PC-3 (cell line): Measurements from ENCODE around the gene ELP6. TPM values are rescaled to one million over a fixed set of nuclear protein-coding genes. Genes with fewer than 3 reads are reported as not detected.

Experiments used
- ATAC-seq: fragments of 200-7000 bp; cut with Tn5 transposase; 2 replicates; pipeline ENCODE4 v1.9.1; 2020; ENCODE audit warnings: mild to moderate bottlenecking, moderate library complexity
- BruUV-seq: library from RNA; stranded (reverse); fragments of 400-500 nt; replicated peaks from 2 replicates; lab custom pipeline; 2021; lab: Mats Ljungman, UMichigan
- CTCF ChIA-PET: fragments of 300-600 bp; sonication (Branson Sonifier 250); formaldehyde crosslinking; loops from one replicate; lab custom pipeline; 2022; ENCODE audit warnings: antibody characterized with exemption; lab: Charles Lee
- POLR2A ChIA-PET: fragments of 300-600 bp; sonication (Branson Sonifier 250); formaldehyde crosslinking; loops from one replicate; lab custom pipeline; 2022; ENCODE audit warnings: antibody characterized with exemption; ENCODE audit not compliant: unreplicated experiment; lab: Charles Lee
- DNase-seq: peaks from one replicate; pipeline ENCODE4 v3.0.0-alpha.2; 2015
- H2AFZ ChIP-seq: fragments of 300-600 bp; sonication (generic); 2 replicates; pipeline ENCODE4 v1.6.0; 2016; ENCODE audit warnings: antibody characterized with exemption, low read length
- H3F3A ChIP-seq: fragments of 300-600 bp; sonication (generic); one replicate; pipeline ENCODE4 v1.6.0; 2017; ENCODE audit warnings: antibody characterized with exemption, low read length, control low read depth, mild to moderate bottlenecking; ENCODE audit not compliant: unreplicated experiment
- H3K27ac ChIP-seq: fragments of 300-600 bp; sonication (generic); 2 replicates; pipeline ENCODE4 v1.5.1; 2016; ENCODE audit warnings: mild to moderate bottlenecking, low read length
- H3K27me3 ChIP-seq: fragments of 300-600 bp; sonication (generic); 2 replicates; pipeline ENCODE4 v1.6.1; 2016; ENCODE audit warnings: low read length, mixed read lengths
- H3K36me3 ChIP-seq: fragments of 300-600 bp; sonication (generic); 2 replicates; pipeline ENCODE4 v1.6.1; 2016; ENCODE audit warnings: low read depth, mixed run types, low read length, mixed read lengths
- H3K4me1 ChIP-seq: fragments of 300-600 bp; sonication (generic); 2 replicates; pipeline ENCODE4 v1.5.1; 2016; ENCODE audit warnings: low read length; ENCODE audit not compliant: insufficient read depth
- H3K4me2 ChIP-seq: fragments of 300-600 bp; sonication (generic); 2 replicates; pipeline ENCODE4 v1.6.0; 2016; ENCODE audit warnings: low read length
- H3K4me3 ChIP-seq: fragments of 300-600 bp; sonication (generic); 2 replicates; pipeline ENCODE4 v1.5.1; 2016; ENCODE audit warnings: mild to moderate bottlenecking, low read length, mixed read lengths
- H3K79me2 ChIP-seq: fragments of 300-600 bp; sonication (generic); 2 replicates; pipeline ENCODE4 v1.6.1; 2017; ENCODE audit warnings: low read length, mixed read lengths
- H3K9ac ChIP-seq: fragments of 300-600 bp; sonication (generic); 2 replicates; pipeline ENCODE4 v1.6.0; 2016; ENCODE audit warnings: mild to moderate bottlenecking, low read length
- H3K9me2 ChIP-seq: fragments of 300-600 bp; sonication (generic); replicated peaks from 2 replicates; pipeline ENCODE4 v1.6.1; 2016; ENCODE audit warnings: mixed run types, low read length, mixed read lengths
- H3K9me3 ChIP-seq: fragments of 300-600 bp; sonication (generic); 2 replicates; pipeline ENCODE4 v1.6.1; 2016; ENCODE audit warnings: low read length, mixed read lengths
- H4K20me1 ChIP-seq: fragments of 300-600 bp; sonication (generic); 2 replicates; pipeline ENCODE4 v1.6.1; 2016; ENCODE audit warnings: low read length, mixed read lengths
- CTCF ChIP-seq: fragments of 300-600 bp; sonication (generic); conservative IDR thresholded peaks from 2 replicates; pipeline ENCODE4 v1.5.1; 2017; ENCODE audit warnings: antibody characterized with exemption, low read depth, mild to moderate bottlenecking, low read length
- EZH2 ChIP-seq: fragments of 300-600 bp; sonication (generic); IDR thresholded peaks from one replicate; pipeline ENCODE4 v1.6.1; 2017; ENCODE audit warnings: antibody characterized with exemption, mild to moderate bottlenecking, low read length; ENCODE audit not compliant: unreplicated experiment
- EZH2phosphoT487 ChIP-seq: fragments of 300-600 bp; sonication (generic); IDR thresholded peaks from 2 replicates; pipeline ENCODE4 v1.6.1; 2018; ENCODE audit warnings: mild to moderate bottlenecking, antibody characterized with exemption, low read length, borderline replicate concordance
- intact Hi-C: fragments of 100-400 bp; cut with micrococcal nuclease; formaldehyde crosslinking; loops from 2 replicates; pipeline ENCODE4 v1.9.0; 2023
- total RNA-seq: library from RNA; depleted of rRNA; stranded (reverse); fragments of >200 nt; gene quantifications from 2 replicates; pipeline ENCODE4 v1.2.3, GENCODE V29; 2014

Gene ELP6
- total RNA-seq, 1 experiment from 2014 or later: 64.5 TPM

GRCh38 chr3:47504113-47504512 is 9.4 kb downstream of the ELP6 start:
- no peak overlapping the region for H3K4me3 ChIP-seq
- DNase-seq (no peak), ATAC-seq (no peak)
- H3K4me2 ChIP-seq: no peak overlapping the region
- H3K36me3 ChIP-seq: peaks cover 24% of the 10 kb centered on the region
- H3K9ac ChIP-seq: no peak overlapping the region
- H2AFZ ChIP-seq: no peak overlapping the region
- H3K79me2 ChIP-seq: no peaks in the 10 kb centered on the region
- CTCF ChIA-PET: no interaction called here
- no peaks in the 10 kb centered on the region for H3K9me2 ChIP-seq
- H3K27me3 ChIP-seq: no peaks in the 10 kb centered on the region
- intact Hi-C loops: no loop called here
- no peaks in the 10 kb centered on the region for H3K4me1 ChIP-seq
- H3K27ac ChIP-seq: no peak overlapping the region
- no TSS peak for BruUV-seq
- no peak for TF ChIP-seq EZH2phosphoT487
- POLR2A ChIA-PET: no interaction called here
- H3K9me3 ChIP-seq: no peaks in the 10 kb centered on the region
- no peaks in the 10 kb centered on the region for H4K20me1 ChIP-seq
- H3F3A ChIP-seq: no peaks in the 10 kb centered on the region

- no peaks in the 10 kb centered on the region for H3K4me1 ChIP-seq
- no peak for TF ChIP-seq EZH2
- TF ChIP-seq EZH2phosphoT487: no peak
- TF ChIP-seq CTCF: no peak
- H3K27me3 ChIP-seq: no peaks in the 10 kb centered on the region
- no peaks in the 10 kb centered on the region for H4K20me1 ChIP-seq
- no peaks in the 10 kb centered on the region for H3K9me2 ChIP-seq
- POLR2A ChIA-PET: no interaction called here
- BruUV-seq: no TSS peak
- intact Hi-C loops: no loop called here
- no peaks in the 10 kb centered on the region for H3K79me2 ChIP-seq
- no peak overlapping the region for H3K9ac ChIP-seq
- no peaks in the 10 kb centered on the region for H3F3A ChIP-seq
- no peak overlapping the region for H3K4me2 ChIP-seq
- ATAC-seq (no peak), DNase-seq (no peak)
- no peak overlapping the region for H2AFZ ChIP-seq
- CTCF ChIA-PET: no interaction called here
- H3K9me3 ChIP-seq: no peaks in the 10 kb centered on the region
- no peak overlapping the region for H3K4me3 ChIP-seq
- no peak overlapping the region for H3K27ac ChIP-seq
- H3K36me3 ChIP-seq: peaks cover 29% of the 10 kb centered on the region
Measured at GRCh38 chr3:47503033-47503432, 10.5 kb downstream of the ELP6 start.

- Histone ChIP-seq H3K27me3 (no peaks in the 10 kb centered on the region), H3K4me2 (no peak overlapping the region), H4K20me1 (no peaks in the 10 kb centered on the region), H3K27ac (no peak overlapping the region), H3K9ac (no peak overlapping the region), H3K9me2 (no peaks in the 10 kb centered on the region), H3K4me1 (no peaks in the 10 kb centered on the region), H2AFZ (no peak overlapping the region), H3K36me3 (peaks cover 34% of the 10 kb centered on the region), H3K4me3 (no peak overlapping the region), H3F3A (no peaks in the 10 kb centered on the region), H3K9me3 (no peaks in the 10 kb centered on the region), H3K79me2 (no peaks in the 10 kb centered on the region)
- ChIA-PET POLR2A (no interaction called here), CTCF (no interaction called here)
- BruUV-seq: no TSS peak
- ATAC-seq (no peak), DNase-seq (no peak)
- TF ChIP-seq CTCF: no peak
- no peak for TF ChIP-seq EZH2
- no peak for TF ChIP-seq EZH2phosphoT487
- intact Hi-C loops: no loop called here
Measured at GRCh38 chr3:47496892-47497291, 16.6 kb downstream of the ELP6 start.
